Heart right ventricle (tissue), 16 donors: ENCODE measurements around the gene ALOX15B. TPM values are rescaled to one million over a fixed set of nuclear protein-coding genes. Genes with fewer than 3 reads are reported as not detected.
A peak's percentile ranks its signal among the peaks of the same experiment; 100 is the strongest.

Source experiments
- ATAC-seq, 8 donors: fragments of 200-7000 bp; cut with Tn5 transposase; one replicate each; pipeline ENCODE4 v1.9.1; 2020; ENCODE audit warnings: mild to moderate bottlenecking in 8 of 8, moderate library complexity in 8 of 8, moderate number of reproducible peaks in 1 of 8
- DNase-seq, 2 donors: peaks; one replicate each; pipeline ENCODE4 v3.0.0-alpha.2; 2020
- H3K27ac ChIP-seq, 10 donors: fragments of 200-600 bp; sonication (generic) in 2 of 10; one replicate each; pipeline versions ENCODE4 v1.5.0 to v1.8.0; 2020 to 2022; ENCODE audit warnings: mild to moderate bottlenecking in 3 of 10
- H3K27me3 ChIP-seq, 7 donors: fragments of 200-600 bp; one replicate each; pipeline ENCODE4 v1.8.0; 2021 to 2022; ENCODE audit warnings: mild to moderate bottlenecking in 2 of 7
- H3K36me3 ChIP-seq, 9 donors: fragments of 200-600 bp; sonication (generic) in 1 of 9; one replicate each; pipeline versions ENCODE4 v1.5.0 to v1.8.0; 2020 to 2022; ENCODE audit warnings: mild to moderate bottlenecking in 2 of 9
- H3K4me1 ChIP-seq, 9 donors: fragments of 200-600 bp; sonication (generic) in 1 of 9; one replicate each; pipeline versions ENCODE4 v1.5.0 to v1.8.0; 2020 to 2022; ENCODE audit warnings: mild to moderate bottlenecking in 4 of 9
- H3K4me3 ChIP-seq, 10 donors: fragments of 200-600 bp; sonication (generic) in 2 of 10; one replicate each; pipeline versions ENCODE4 v1.5.0 to v1.8.0; 2020 to 2022; ENCODE audit warnings: mild to moderate bottlenecking in 7 of 10, moderate library complexity in 2 of 10
- H3K9me3 ChIP-seq, 11 donors: fragments of 200-600 bp in 10 of 11; sonication (generic) in 2 of 11; one replicate each; pipeline versions ENCODE4 v1.5.0 to v1.8.0; 2013 to 2022; ENCODE audit warnings: mild to moderate bottlenecking in 2 of 11, control low read depth in 1 of 11, moderate library complexity in 1 of 11
- CTCF ChIP-seq, 9 donors: fragments of 200-600 bp; sonication (generic) in 2 of 9; IDR thresholded peaks; one replicate each; pipeline versions ENCODE4 v1.5.0 to v1.8.0; 2021 to 2022; ENCODE audit warnings: antibody characterized with exemption in 9 of 9, mild to moderate bottlenecking in 5 of 9, moderate library complexity in 1 of 9
- WGBS, 2 donors: extraction: QIAGEN DNeasy Blood & Tissue Kit; methylation state at CpG; one replicate each; pipeline ENCODE4 v1.1.7; 2013; ENCODE audit warnings: inconsistent platforms in 1 of 2; 5-methylcytosine and 5-hydroxymethylcytosine counted together
- intact Hi-C, 10 donors: fragments of 100-400 bp; cut with DNase I; formaldehyde crosslinking; loops; one replicate each; pipeline versions ENCODE4 v1.11.1 to v1.14.2; 2022
- polyA plus RNA-seq, 2 donors: library from polyadenylated mRNA; stranded (reverse); fragments of 200-250 nt; gene quantifications; one replicate each; pipeline ENCODE4 v1.2.3, GENCODE V29; 2013
- total RNA-seq, 10 donors: library from RNA; stranded (reverse); fragmentation: NEBNext Ultra II Directional in 3 of 10; extraction: Animal tissue kit (Norgen Biotek cat#: 25700) in 3 of 10; gene quantifications; one replicate each; pipeline versions ENCODE4 v1.2.1 to v1.2.4, GENCODE V29; 2021 to 2023
- donor health status: Arrhythmogenic right ventricular cardiomyopathy.
- donor health status: ischemic (EF 13 %, LVEDD 7.1; RV severe dilation, severe dysfunction).
- donor health status: healthy with polysubstance abuse.
- donor health status: DM: no; HTN: yes; CAD: no.
- donor health status: DM: no; HTN: no; CAD: no.
- donor health status: ischemic (EF 25% LVEDD 6.9; RV normal size, moderate dysfunction).
- donor health status: ischemic (EF 25% LVEDD 5.7; RV mildly dilated, moderate dysfunction).
- donor health status: healthy.
- donor health status: DM: yes; HTN: yes; CAD: no.
- donor health status: Ischemic cardiomyopathy.
- donor health status: ischemic (EF 35%, LVEDD 5.7; RV mildly dilated, moderate dysfunction).
- donor health status: nonischemic (EF 11% LVEDD 7.7; RV severe dilation, severe dysfunction).
- donor health status: DM: yes; HTN: yes; CAD: no.
- donor health status: PGD.
- donor health status: ischemic (EF 29% LVEDD 5.4; RV normal size, mild dysfunction).
- donor health status: nonischemic (EF 23%, LVEDD 6.1; RV moderate dilation, normal function).

The ALOX15B gene
- total and polyA plus RNA-seq, 12 donors, result 0.10 to 1.3 (median 0.27) TPM; not detected in 6

- H3K27me3 ChIP-seq, result peaks cover 0 to 25% (median 0%) of the 10 kb centered on the region in 7 donors
- ATAC-seq, result peak in 1 of 8 donors; percentile 25
- H3K4me3 ChIP-seq, result no peak overlapping the region
- intact Hi-C loops, result loop anchor here in 4 of 10 donors (10.0 kb wide), 5 partner anchors 133 to 313 kb away; partner anchors contain the start of gene RNF227 (in 1 of the 4)
- no peaks in the 10 kb centered on the region for H3K9me3 ChIP-seq
- no peak for TF ChIP-seq CTCF (IDR thresholded peaks at IDR 0.05)
- H3K36me3 ChIP-seq, result no peaks in the 10 kb centered on the region
- 93 to 97% methylated on average over 4 of the region's 4 CpGs for WGBS, 2 donors
- DNase-seq, result no peak
- H3K4me1 ChIP-seq, result no peaks in the 10 kb centered on the region
- H3K27ac ChIP-seq, result no peak overlapping the region
Observed at GRCh38 chr17:8047769-8048110, 8.9 kb downstream of the ALOX15B start.

GRCh38 chr17:8048236-8048635 is 9.4 kb downstream of the ALOX15B start:
- intact Hi-C loops, result loop anchor here in 4 of 10 donors (10.0 kb wide), 5 partner anchors 133 to 313 kb away; partner anchors contain the start of gene RNF227 (in 1 of the 4)
- Histone ChIP-seq H3K4me1 (no peaks in the 10 kb centered on the region), H3K9me3 (no peaks in the 10 kb centered on the region), H3K4me3 (no peak overlapping the region), H3K27me3 (peaks cover 0 to 25% (median 0%) of the 10 kb centered on the region in 7 donors), H3K36me3 (no peaks in the 10 kb centered on the region), H3K27ac (no peak overlapping the region)
- 88 to 89% methylated on average over 12 of the region's 12 CpGs for WGBS, 2 donors
- no peak for TF ChIP-seq CTCF (IDR thresholded peaks at IDR 0.05)
- no peak for ATAC-seq
- no peak for DNase-seq

GRCh38 chr17:8048736-8049135 is 9.9 kb downstream of the ALOX15B start:
- no peaks in the 10 kb centered on the region for H3K36me3 ChIP-seq
- ATAC-seq, result no peak

GRCh38 chr17:8051831-8052230 is 13.0 kb downstream of the ALOX15B start:
- intact Hi-C loops, result loop anchor here in 2 of 10 donors (10.0 kb wide), 1 partner anchor 307 kb away; no protein-coding TSS in a partner anchor
- H3K27me3 ChIP-seq, result peaks cover 0 to 30% (median 4%) of the 10 kb centered on the region in 7 donors
- DNase-seq, result no peak
- no peak overlapping the region for H3K4me3 ChIP-seq
- H3K27ac ChIP-seq, result no peak overlapping the region
- TF ChIP-seq CTCF (IDR thresholded peaks at IDR 0.05), result no peak
- WGBS, 2 donors, result 88 to 91% methylated on average over 7 of the region's 7 CpGs
- peaks cover 0 to 19% (median 0%) of the 10 kb centered on the region in 9 donors for H3K4me1 ChIP-seq
- no peak for ATAC-seq
- H3K36me3 ChIP-seq, result no peaks in the 10 kb centered on the region
- H3K9me3 ChIP-seq, result no peaks in the 10 kb centered on the region

More at GRCh38 chr17:8048736-8049135, 9.9 kb downstream of the ALOX15B start:
- no peak for DNase-seq
- WGBS, 2 donors, result 91 to 92% methylated on average over 8 of the region's 8 CpGs
- no peak overlapping the region for H3K4me3 ChIP-seq
- no peak for TF ChIP-seq CTCF (IDR thresholded peaks at IDR 0.05)
- no peaks in the 10 kb centered on the region for H3K9me3 ChIP-seq
- no peaks in the 10 kb centered on the region for H3K4me1 ChIP-seq
- intact Hi-C loops, result loop anchor here in 4 of 10 donors (10.0 kb wide), 5 partner anchors 134 to 314 kb away; partner anchors contain the start of gene RNF227 (in 1 of the 4)
- H3K27me3 ChIP-seq, result peaks cover 0 to 25% (median 0%) of the 10 kb centered on the region in 7 donors
- no peak overlapping the region for H3K27ac ChIP-seq
